Measurements from ENCODE around the gene CELA2B. TPM values are rescaled to one million over a fixed set of nuclear protein-coding genes. Genes with fewer than 3 reads are reported as not detected.
A peak's percentile ranks its signal among the peaks of the same experiment; 100 is the strongest.
"Not testable (repeated sequence)": the region's sequence is repeated elsewhere in the genome, so short reads cannot be mapped to it uniquely, and the experiment has no call there.

CELA2B gene
- total RNA-seq, 3 donors from 2014 or later = not detected

DNA sequence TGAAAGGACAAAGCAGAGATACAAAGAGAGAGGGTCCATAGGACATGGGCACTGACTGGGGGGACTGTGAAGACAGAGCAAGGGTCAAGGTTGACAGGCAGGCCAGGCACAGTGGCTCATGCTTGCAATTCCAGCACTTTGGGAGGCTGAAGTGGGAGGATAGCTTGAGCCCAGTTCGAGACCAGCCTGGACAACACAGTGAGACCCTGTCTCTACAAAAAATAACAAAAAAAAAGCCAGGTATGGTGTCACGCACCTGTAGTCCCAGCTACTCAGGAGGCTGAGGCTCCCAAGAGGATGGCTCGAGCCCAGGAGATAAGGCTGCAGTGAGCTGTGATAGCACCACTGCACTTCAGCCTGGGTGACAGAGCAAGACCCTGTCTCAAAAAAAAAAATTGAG is 43.7 kb downstream of the CELA2B start:
- Histone ChIP-seq H3K4me1 (ENCODE audit: low read depth) (peaks cover 8% of the 10 kb centered on the region), H3K4me3 (no peak overlapping the region), H3K36me3 (ENCODE audit: low read depth) (no peaks in the 10 kb centered on the region), H3K9me3 (no peaks in the 10 kb centered on the region)
- ATAC-seq = no peak
- DNase-seq = no peak
- intact Hi-C loops (cut with DNase I, micrococcal nuclease) = no loop called here
- TF ChIP-seq, protein P1, sequence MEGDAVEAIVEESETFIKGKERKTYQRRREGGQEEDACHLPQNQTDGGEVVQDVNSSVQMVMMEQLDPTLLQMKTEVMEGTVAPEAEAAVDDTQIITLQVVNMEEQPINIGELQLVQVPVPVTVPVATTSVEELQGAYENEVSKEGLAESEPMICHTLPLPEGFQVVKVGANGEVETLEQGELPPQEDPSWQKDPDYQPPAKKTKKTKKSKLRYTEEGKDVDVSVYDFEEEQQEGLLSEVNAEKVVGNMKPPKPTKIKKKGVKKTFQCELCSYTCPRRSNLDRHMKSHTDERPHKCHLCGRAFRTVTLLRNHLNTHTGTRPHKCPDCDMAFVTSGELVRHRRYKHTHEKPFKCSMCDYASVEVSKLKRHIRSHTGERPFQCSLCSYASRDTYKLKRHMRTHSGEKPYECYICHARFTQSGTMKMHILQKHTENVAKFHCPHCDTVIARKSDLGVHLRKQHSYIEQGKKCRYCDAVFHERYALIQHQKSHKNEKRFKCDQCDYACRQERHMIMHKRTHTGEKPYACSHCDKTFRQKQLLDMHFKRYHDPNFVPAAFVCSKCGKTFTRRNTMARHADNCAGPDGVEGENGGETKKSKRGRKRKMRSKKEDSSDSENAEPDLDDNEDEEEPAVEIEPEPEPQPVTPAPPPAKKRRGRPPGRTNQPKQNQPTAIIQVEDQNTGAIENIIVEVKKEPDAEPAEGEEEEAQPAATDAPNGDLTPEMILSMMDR (IDR thresholded peaks at IDR 0.05) = no peak

DNA sequence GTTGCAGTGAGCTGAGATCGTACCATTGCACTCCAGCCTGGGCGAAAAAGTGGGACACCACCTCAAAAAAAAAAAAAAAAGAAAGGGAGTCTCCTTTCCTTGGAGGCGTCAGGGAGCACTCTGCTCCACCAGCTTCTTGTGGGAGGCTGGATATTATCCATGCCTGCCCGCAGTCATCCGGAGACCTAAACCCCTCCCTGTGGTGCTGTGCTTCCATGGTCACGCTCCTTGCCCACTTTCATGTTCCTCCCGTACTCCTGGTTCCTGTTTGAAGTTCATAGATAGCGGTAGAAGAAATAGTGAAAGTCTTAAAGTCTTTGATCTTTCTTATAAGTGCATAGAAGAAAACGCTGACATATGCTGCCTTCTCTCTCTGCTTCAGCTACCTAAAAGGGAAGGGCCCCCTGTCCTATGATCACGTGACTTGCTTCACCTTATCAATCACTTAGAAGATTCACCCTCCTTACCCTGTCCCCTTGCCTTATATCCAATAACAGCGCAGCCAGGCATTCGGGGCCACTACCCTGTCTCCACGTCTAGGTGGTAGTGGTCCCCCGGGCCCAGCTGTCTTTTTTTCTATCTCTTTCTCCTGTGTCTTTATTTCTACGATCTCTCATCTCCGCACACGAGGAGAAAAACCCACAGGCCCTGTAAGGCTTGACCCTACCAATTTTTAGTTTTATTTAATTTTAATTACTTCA is 45.5 kb downstream of the CELA2B start:
- peaks cover 18% of the 10 kb centered on the region for H3K4me1 ChIP-seq (ENCODE audit: low read depth)
- H3K4me3 ChIP-seq; H3K9me3 ChIP-seq; ATAC-seq; intact Hi-C loops (cut with DNase I, micrococcal nuclease); H3K36me3 ChIP-seq (ENCODE audit: low read depth): not testable (repeated sequence)
- DNase-seq = peak in 1 of 3 donors; percentile 9

DNA sequence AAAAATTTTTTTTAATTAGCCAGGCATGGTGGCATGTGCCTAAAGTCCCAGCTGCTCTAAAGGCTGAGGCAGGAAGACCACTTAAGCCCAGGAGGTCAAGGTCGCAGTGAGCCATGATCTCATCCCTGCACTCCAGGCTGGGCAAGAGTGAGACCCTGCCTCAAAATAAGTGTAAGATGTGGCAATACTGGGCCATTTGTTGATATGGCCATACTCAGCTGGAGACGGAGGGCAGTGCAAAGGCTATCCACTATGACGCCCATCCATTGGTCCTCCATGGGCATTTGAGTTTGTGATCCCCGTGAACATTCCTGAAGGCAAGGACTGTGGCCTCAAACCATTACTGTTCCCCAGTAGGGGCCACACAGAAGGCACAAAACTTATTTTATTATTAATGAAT is 46.6 kb downstream of the CELA2B start:
- peaks cover 5% of the 10 kb centered on the region for H3K36me3 ChIP-seq (ENCODE audit: low read depth)
- intact Hi-C loops (cut with DNase I, micrococcal nuclease) = no loop called here

DNA sequence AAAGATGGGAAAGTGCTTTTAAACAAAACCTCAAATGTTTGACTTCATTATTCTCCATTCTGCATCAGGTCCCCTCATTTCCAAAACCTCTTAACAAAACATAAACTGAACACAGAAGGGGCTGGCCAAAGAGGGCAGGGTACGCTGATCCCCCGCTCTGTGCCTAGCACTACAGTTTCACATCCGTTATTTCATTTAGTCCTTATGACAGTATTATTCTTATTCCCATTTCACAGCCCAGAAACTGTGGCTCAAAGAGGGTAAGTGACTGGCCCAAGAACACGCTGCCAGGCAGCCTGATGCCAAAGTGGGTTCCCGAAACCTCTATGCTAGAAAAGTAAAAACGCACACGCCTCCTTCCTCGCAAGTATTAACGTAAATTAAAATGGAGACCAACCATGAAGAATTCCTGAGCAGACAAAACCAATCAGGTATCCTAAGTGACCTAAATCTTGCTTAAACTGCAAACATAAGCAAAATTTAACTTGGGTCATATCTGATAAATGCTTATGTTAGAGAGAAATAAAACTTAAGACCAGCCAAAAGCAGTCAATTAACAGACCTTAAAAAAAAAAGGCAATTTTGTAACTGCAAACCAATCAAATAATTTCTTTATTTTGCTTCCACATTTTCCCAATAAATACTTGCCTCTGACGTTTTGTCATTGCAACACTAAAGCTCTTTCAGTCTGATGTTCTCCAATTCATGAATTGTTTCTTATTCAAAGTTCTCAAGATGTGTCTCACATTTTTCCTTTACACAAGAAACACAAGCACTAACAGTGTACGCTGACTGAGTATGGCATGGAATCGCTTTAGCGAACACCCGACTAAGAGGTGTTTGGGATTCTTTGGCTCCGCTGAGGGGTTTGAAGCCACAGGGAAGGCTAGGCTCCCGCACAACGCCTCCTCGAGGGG is 47.5 kb downstream of the CELA2B start:
- TF ChIP-seq, protein P1 (IDR thresholded peaks at IDR 0.05) = no peak
- peak in 1 of 3 donors; percentile 29 for DNase-seq
- H3K4me3 ChIP-seq = peak overlapping the region; percentile 19
- H3K4me1 ChIP-seq (ENCODE audit: low read depth) = peaks cover 28% of the 10 kb centered on the region
- intact Hi-C loops (cut with DNase I, micrococcal nuclease) = no loop called here
- no peaks in the 10 kb centered on the region for H3K9me3 ChIP-seq
- ATAC-seq = no peak
- peaks cover 5% of the 10 kb centered on the region for H3K36me3 ChIP-seq (ENCODE audit: low read depth)

More for the DNA sequence above, 46.6 kb downstream of the CELA2B start:
- no peaks in the 10 kb centered on the region for H3K9me3 ChIP-seq
- no peak overlapping the region for H3K4me3 ChIP-seq
- ATAC-seq = no peak
- TF ChIP-seq, protein P1 (IDR thresholded peaks at IDR 0.05) = no peak
- peak in 1 of 3 donors; percentile 21 for DNase-seq
- H3K4me1 ChIP-seq (ENCODE audit: low read depth) = peaks cover 24% of the 10 kb centered on the region

DNA sequence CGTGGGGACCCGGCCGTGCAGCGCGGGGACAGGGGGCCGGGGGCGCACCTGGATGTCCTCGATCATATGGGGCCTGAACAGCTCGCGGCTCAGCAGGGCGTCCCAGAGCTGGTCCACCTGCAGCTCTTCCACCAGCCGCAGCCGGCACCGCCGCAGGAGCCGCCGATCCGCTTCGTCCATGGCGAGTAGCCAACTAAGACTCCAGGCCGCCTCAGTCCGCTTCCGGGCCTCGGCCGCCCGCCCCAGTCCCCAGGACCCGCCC is 48.0 kb downstream of the CELA2B start, which contains the start of gene CASP9:
TSS of gene CASP9 (minus strand) at position 195 of the 262 bp plus-strand sequence. CDS start at position 180, 15 bp downstream.
- intact Hi-C loops (cut with DNase I, micrococcal nuclease) = no loop called here
- Histone ChIP-seq H3K9me3 (no peaks in the 10 kb centered on the region), H3K36me3 (ENCODE audit: low read depth) (peaks cover 5% of the 10 kb centered on the region), H3K4me1 (ENCODE audit: low read depth) (peaks cover 28% of the 10 kb centered on the region), H3K4me3 (peak within 1 kb of the TSS; percentile 19)
- ATAC-seq (no peak), DNase-seq (no peak)
- TF ChIP-seq, protein P1 (IDR thresholded peaks at IDR 0.05) = no peak
